Trophoblast cell (in vitro differentiated cells and primary cell): Measurements from ENCODE around the gene ZBTB34.
A peak's percentile ranks its signal among the peaks of the same experiment; 100 is the strongest.

Source experiments
- DNase-seq, 2 donors: peaks; one replicate each; pipeline ENCODE4 v3.0.0-alpha.2; 2016
- H2AFZ ChIP-seq: 2 replicates; pipeline ENCODE4 v1.6.1; 2013; ENCODE audit warnings: low read length, moderate library complexity, mild to moderate bottlenecking; ENCODE audit not compliant: insufficient read depth, poor library complexity
- H2AK5ac ChIP-seq: 2 replicates; pipeline ENCODE4 v1.6.1; 2013; ENCODE audit warnings: mild to moderate bottlenecking, low read length
- H2BK120ac ChIP-seq: 2 replicates; pipeline ENCODE4 v1.6.1; 2013; ENCODE audit warnings: low read length, mild to moderate bottlenecking, moderate library complexity; ENCODE audit not compliant: insufficient read depth, poor library complexity
- H2BK12ac ChIP-seq: 2 replicates; pipeline ENCODE4 v1.6.1; 2013; ENCODE audit warnings: mild to moderate bottlenecking, low read length, moderate library complexity
- H2BK5ac ChIP-seq: 2 replicates; pipeline ENCODE4 v1.6.1; 2013; ENCODE audit warnings: low read length, low read depth, moderate library complexity, mild to moderate bottlenecking; ENCODE audit not compliant: poor library complexity
- H3K14ac ChIP-seq: 2 replicates; pipeline ENCODE4 v1.6.1; 2013; ENCODE audit warnings: mild to moderate bottlenecking, low read length
- H3K18ac ChIP-seq: 2 replicates; pipeline ENCODE4 v1.6.1; 2013; ENCODE audit warnings: mild to moderate bottlenecking, low read length
- H3K23ac ChIP-seq: 2 replicates; pipeline ENCODE4 v1.6.1; 2013; ENCODE audit warnings: low read length
- H3K27ac ChIP-seq: 2 replicates; pipeline ENCODE4 v1.5.1; 2013; ENCODE audit warnings: low read depth, mild to moderate bottlenecking, inconsistent platforms, low read length, moderate library complexity
- H3K27me3 ChIP-seq: 2 replicates; pipeline ENCODE4 v1.6.1; 2013; ENCODE audit warnings: inconsistent platforms, mild to moderate bottlenecking, low read length, moderate library complexity; ENCODE audit not compliant: insufficient read depth
- H3K36me3 ChIP-seq, 2 experiments: 1 replicate in 1 of 2; 2 replicates in 1 of 2; pipeline ENCODE4 v1.6.1; 2013; ENCODE audit warnings: low read length in 2 of 2, mild to moderate bottlenecking in 2 of 2, moderate library complexity in 1 of 2; ENCODE audit not compliant: insufficient read depth in 2 of 2, control insufficient read depth in 1 of 2
- H3K4ac ChIP-seq: 2 replicates; pipeline ENCODE4 v1.6.1; 2013; ENCODE audit warnings: low read depth, mild to moderate bottlenecking, low read length, moderate library complexity
- H3K4me1 ChIP-seq, 2 experiments: 1 replicate in 1 of 2; 2 replicates in 1 of 2; pipeline ENCODE4 v1.6.1; 2013; ENCODE audit warnings: low read length in 2 of 2, mild to moderate bottlenecking in 2 of 2, moderate library complexity in 1 of 2; ENCODE audit not compliant: insufficient read depth in 2 of 2, control insufficient read depth in 1 of 2
- H3K4me2 ChIP-seq: 2 replicates; pipeline ENCODE4 v1.6.1; 2013; ENCODE audit warnings: inconsistent platforms, mild to moderate bottlenecking, low read length, moderate library complexity
- H3K4me3 ChIP-seq: 2 replicates; pipeline ENCODE4 v1.5.1; 2013; ENCODE audit warnings: mild to moderate bottlenecking, low read depth, low read length, inconsistent platforms
- H3K79me1 ChIP-seq: one replicate; pipeline ENCODE4 v1.6.1; 2013; ENCODE audit warnings: low read length
- H3K79me2 ChIP-seq: 2 replicates; pipeline ENCODE4 v1.6.1; 2013; ENCODE audit warnings: low read length, mild to moderate bottlenecking; ENCODE audit not compliant: control insufficient read depth, insufficient read depth, poor library complexity
- H3K9ac ChIP-seq: 2 replicates; pipeline ENCODE4 v1.6.1; 2013; ENCODE audit warnings: mild to moderate bottlenecking, low read length
- H3K9me3 ChIP-seq: 2 replicates; pipeline ENCODE4 v1.6.1; 2013; ENCODE audit warnings: low read depth, mild to moderate bottlenecking, control low read depth, inconsistent platforms, low read length; ENCODE audit not compliant: insufficient read depth
- H4K12ac ChIP-seq: 2 replicates; pipeline ENCODE4 v1.6.1; 2013; ENCODE audit warnings: low read depth, mild to moderate bottlenecking, low read length, moderate library complexity
- H4K8ac ChIP-seq: 2 replicates; pipeline ENCODE4 v1.6.1; 2013; ENCODE audit warnings: low read depth, mild to moderate bottlenecking, low read length, moderate library complexity
- H4K91ac ChIP-seq: one replicate; pipeline ENCODE4 v1.6.1; 2013; ENCODE audit warnings: low read depth, mild to moderate bottlenecking, low read length, moderate library complexity
- WGBS: extraction: QIAGEN DNeasy Blood & Tissue Kit; methylation state at CpG from one replicate; pipeline ENCODE4 v1.1.7; 2013; ENCODE audit warnings: missing lambda C conversion rate; ENCODE audit not compliant: insufficient read length, insufficient coverage; ENCODE audit errors: extremely low coverage; 5-methylcytosine and 5-hydroxymethylcytosine counted together

ZBTB34 gene

GRCh38 chr9:126842220-126842842, 18.1 kb upstream of the ZBTB34 start:
- DNase-seq, result no peak
- Histone ChIP-seq H3K4me2 (no peak overlapping the region), H4K12ac (no peak overlapping the region), H2BK5ac (no peak overlapping the region), H2AFZ (no peak overlapping the region), H3K9me3 (no peaks in the 10 kb centered on the region), H3K23ac (no peak overlapping the region), H3K79me1 (no peaks in the 10 kb centered on the region), H3K4me1 (peaks cover 0 to 2% of the 10 kb centered on the region in 2 experiments), H3K36me3 (peaks cover 0 to 3% of the 10 kb centered on the region in 2 experiments), H4K91ac (no peak overlapping the region), H2AK5ac (no peak overlapping the region), H2BK120ac (no peak overlapping the region), H3K9ac (no peak overlapping the region), H4K8ac (no peak overlapping the region), H3K79me2 (no peaks in the 10 kb centered on the region), H3K27ac (no peak overlapping the region), H3K4me3 (no peak overlapping the region), H3K18ac (no peak overlapping the region), H3K14ac (no peak overlapping the region), H3K27me3 (no peaks in the 10 kb centered on the region), H3K4ac (no peak overlapping the region), H2BK12ac (no peak overlapping the region)
- WGBS, result no CpG with 5 or more reads among the region's 13 CpGs

- no peak overlapping the region for H2AFZ ChIP-seq
- no peak overlapping the region for H2BK5ac ChIP-seq
- H3K4me2 ChIP-seq, result no peak overlapping the region
- H4K8ac ChIP-seq, result no peak overlapping the region
- no peak overlapping the region for H3K9ac ChIP-seq
- H3K14ac ChIP-seq, result no peak overlapping the region
- DNase-seq, result no peak
- no peak overlapping the region for H2BK12ac ChIP-seq
- H3K18ac ChIP-seq, result no peak overlapping the region
- WGBS, result no CpG with 5 or more reads among the region's 10 CpGs
- no peaks in the 10 kb centered on the region for H3K9me3 ChIP-seq
- H3K4me1 ChIP-seq, result peaks cover 0 to 2% of the 10 kb centered on the region in 2 experiments
- H3K79me1 ChIP-seq, result no peaks in the 10 kb centered on the region
- peaks cover 0 to 3% of the 10 kb centered on the region in 2 experiments for H3K36me3 ChIP-seq
- H3K23ac ChIP-seq, result no peak overlapping the region
- H2BK120ac ChIP-seq, result no peak overlapping the region
- no peaks in the 10 kb centered on the region for H3K27me3 ChIP-seq
- H3K79me2 ChIP-seq, result no peaks in the 10 kb centered on the region
- no peak overlapping the region for H4K12ac ChIP-seq
- H3K27ac ChIP-seq, result no peak overlapping the region
- H2AK5ac ChIP-seq, result no peak overlapping the region
- peak overlapping the region; percentile 8 for H3K4me3 ChIP-seq
- no peak overlapping the region for H3K4ac ChIP-seq
- no peak overlapping the region for H4K91ac ChIP-seq
Observed at GRCh38 chr9:126842977-126843799, 17.3 kb upstream of the ZBTB34 start.

GRCh38 chr9:126844085-126844484, 16.4 kb upstream of the ZBTB34 start:
- H4K8ac ChIP-seq, result no peak overlapping the region
- H2BK5ac ChIP-seq, result no peak overlapping the region
- H3K23ac ChIP-seq, result no peak overlapping the region
- H3K4me2 ChIP-seq, result no peak overlapping the region
- no peak overlapping the region for H2AFZ ChIP-seq
- no peak overlapping the region for H4K91ac ChIP-seq
- no peaks in the 10 kb centered on the region for H3K27me3 ChIP-seq
- H2AK5ac ChIP-seq, result no peak overlapping the region
- H3K4ac ChIP-seq, result no peak overlapping the region
- H3K9ac ChIP-seq, result no peak overlapping the region
- no peak overlapping the region for H4K12ac ChIP-seq
- no peak overlapping the region for H3K27ac ChIP-seq
- WGBS, result no CpG with 5 or more reads among the region's 5 CpGs
- DNase-seq, result no peak
- H3K14ac ChIP-seq, result no peak overlapping the region
- peaks cover 2% of the 10 kb centered on the region for H3K9me3 ChIP-seq
- H2BK12ac ChIP-seq, result no peak overlapping the region
- H3K4me1 ChIP-seq, result peaks cover 0 to 2% of the 10 kb centered on the region in 2 experiments
- H3K79me1 ChIP-seq, result no peaks in the 10 kb centered on the region
- H3K4me3 ChIP-seq, result no peak overlapping the region
- H3K36me3 ChIP-seq, result no peaks in the 10 kb centered on the region
- H3K79me2 ChIP-seq, result no peaks in the 10 kb centered on the region
- no peak overlapping the region for H3K18ac ChIP-seq
- no peak overlapping the region for H2BK120ac ChIP-seq

GRCh38 chr9:126847051-126847450, 13.4 kb upstream of the ZBTB34 start:
- WGBS, result no CpG with 5 or more reads among the region's 8 CpGs
- Histone ChIP-seq H3K14ac (no peak overlapping the region), H2AFZ (no peak overlapping the region), H3K18ac (no peak overlapping the region), H2BK120ac (no peak overlapping the region), H3K27me3 (no peaks in the 10 kb centered on the region), H3K4me1 (no peaks in the 10 kb centered on the region), H4K8ac (no peak overlapping the region), H4K91ac (no peak overlapping the region), H3K23ac (no peak overlapping the region), H2BK5ac (no peak overlapping the region), H3K4ac (no peak overlapping the region), H3K4me3 (no peak overlapping the region), H3K36me3 (no peaks in the 10 kb centered on the region), H3K79me1 (no peaks in the 10 kb centered on the region), H3K9ac (no peak overlapping the region), H2BK12ac (no peak overlapping the region), H3K79me2 (no peaks in the 10 kb centered on the region), H3K9me3 (peaks cover 2% of the 10 kb centered on the region), H3K4me2 (no peak overlapping the region), H4K12ac (no peak overlapping the region), H3K27ac (no peak overlapping the region), H2AK5ac (no peak overlapping the region)
- DNase-seq, result no peak
